ENCODE measurements around the gene NOS1AP.

NOS1AP gene

DNA sequence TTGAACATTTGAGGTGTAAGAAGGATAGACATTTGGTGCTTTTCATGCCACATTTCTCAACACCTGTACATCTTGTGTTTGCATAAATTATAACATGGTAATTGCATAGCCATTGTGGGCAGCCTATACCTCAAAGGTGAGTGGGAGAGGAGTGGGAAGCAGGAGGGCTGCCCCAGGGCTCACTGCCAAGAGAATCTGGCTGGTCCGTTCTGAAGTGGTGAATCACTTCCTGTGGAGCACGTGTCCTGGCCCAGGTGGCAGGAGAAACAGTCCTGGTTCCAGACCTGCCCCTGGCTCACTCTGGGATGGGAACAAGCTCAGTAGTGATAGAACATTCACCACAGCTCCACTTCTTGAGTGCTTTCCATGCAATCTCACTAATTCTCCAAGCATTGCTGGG is 34.2 kb upstream of the NOS1AP start:
- Histone ChIP-seq H2AFZ (ENCODE audit: low read depth, low read length) (no peak overlapping the region), H3K4ac (ENCODE audit: low read depth in 1 of 2, low read length in 2 of 2) (no peak overlapping the region), H3K4me3 (ENCODE audit: insufficient read depth in 1 of 2, low read depth in 1 of 2, low read length in 2 of 2) (no peak overlapping the region), H3K14ac (ENCODE audit: low read length in 2 of 2) (no peak overlapping the region), H2BK120ac (ENCODE audit: low read depth, low read length) (no peak overlapping the region), H3K4me2 (ENCODE audit: low read length, poor library complexity, severe bottlenecking) (no peak overlapping the region), H3K79me1 (replicated peaks; ENCODE audit: low read length, poor library complexity, severe bottlenecking) (no peaks in the 10 kb centered on the region), H3K27me3 (ENCODE audit: control insufficient read depth in 1 of 2, insufficient read depth in 1 of 2, low read length in 2 of 2) (no peaks in the 10 kb centered on the region), H2BK15ac (ENCODE audit: low read depth, poor library complexity, severe bottlenecking) (no peak overlapping the region), H2BK5ac (ENCODE audit: low read depth, low read length, poor library complexity, severe bottlenecking) (no peak overlapping the region), H4K8ac (ENCODE audit: low read length) (no peak overlapping the region), H3K4me1 (ENCODE audit: control insufficient read depth, insufficient read depth, low read depth, low read length) (peaks cover 5% of the 10 kb centered on the region), H3K9me3 (ENCODE audit: control insufficient read depth, low read length) (no peaks in the 10 kb centered on the region), H2AK5ac (ENCODE audit: low read length, severe bottlenecking) (no peak overlapping the region), H3K36me3 (ENCODE audit: control insufficient read depth in 1 of 2, insufficient read depth in 2 of 2, low read depth in 1 of 2, low read length in 2 of 2) (no peaks in the 10 kb centered on the region), H4K91ac (ENCODE audit: low read length) (no peak overlapping the region), H3K18ac (ENCODE audit: low read depth in 1 of 2, low read length in 2 of 2) (no peak overlapping the region), H3K23ac (ENCODE audit: low read length in 2 of 2) (no peak overlapping the region), H2BK12ac (ENCODE audit: low read length in 2 of 2) (no peak overlapping the region), H3K9ac (ENCODE audit: low read length) (no peak overlapping the region), H3K27ac (ENCODE audit: low read length, poor library complexity, severe bottlenecking) (no peak overlapping the region)
- no peak for DNase-seq
- 7% methylated on average over 2 of the region's 2 CpGs for WGBS

DNA sequence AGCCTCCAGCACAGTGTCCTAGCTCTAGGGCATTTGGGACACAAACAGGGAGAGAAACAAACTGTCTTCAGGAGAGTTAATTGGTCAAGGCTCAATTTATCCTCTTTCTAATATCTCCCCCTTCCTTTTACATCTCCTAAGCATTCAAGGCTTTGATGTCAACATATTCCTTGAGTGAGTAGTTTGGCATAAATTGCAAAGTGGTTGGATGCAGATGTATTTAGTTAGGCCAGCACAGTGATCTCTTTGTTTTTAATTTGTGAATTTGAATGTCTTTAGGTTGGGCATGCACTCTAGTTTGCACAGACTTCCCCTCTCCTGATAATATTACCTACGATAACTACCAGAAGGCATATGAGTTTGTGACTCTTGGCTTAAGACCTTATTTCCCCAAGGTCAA is 33.3 kb upstream of the NOS1AP start:
- Histone ChIP-seq H2BK15ac (ENCODE audit: low read depth, poor library complexity, severe bottlenecking) (no peak overlapping the region), H3K79me1 (replicated peaks; ENCODE audit: low read length, poor library complexity, severe bottlenecking) (no peaks in the 10 kb centered on the region), H4K8ac (ENCODE audit: low read length) (no peak overlapping the region), H3K18ac (ENCODE audit: low read depth in 1 of 2, low read length in 2 of 2) (no peak overlapping the region), H2BK5ac (ENCODE audit: low read depth, low read length, poor library complexity, severe bottlenecking) (no peak overlapping the region), H3K9me3 (ENCODE audit: control insufficient read depth, low read length) (no peaks in the 10 kb centered on the region), H4K91ac (ENCODE audit: low read length) (no peak overlapping the region), H3K9ac (ENCODE audit: low read length) (no peak overlapping the region), H2AK5ac (ENCODE audit: low read length, severe bottlenecking) (no peak overlapping the region), H2BK12ac (ENCODE audit: low read length in 2 of 2) (no peak overlapping the region), H3K27ac (ENCODE audit: low read length, poor library complexity, severe bottlenecking) (no peak overlapping the region), H3K27me3 (ENCODE audit: control insufficient read depth in 1 of 2, insufficient read depth in 1 of 2, low read length in 2 of 2) (no peaks in the 10 kb centered on the region), H3K14ac (ENCODE audit: low read length in 2 of 2) (no peak overlapping the region), H3K4me2 (ENCODE audit: low read length, poor library complexity, severe bottlenecking) (no peak overlapping the region), H2AFZ (ENCODE audit: low read depth, low read length) (no peak overlapping the region), H3K4ac (ENCODE audit: low read depth in 1 of 2, low read length in 2 of 2) (no peak overlapping the region), H3K36me3 (ENCODE audit: control insufficient read depth in 1 of 2, insufficient read depth in 2 of 2, low read depth in 1 of 2, low read length in 2 of 2) (no peaks in the 10 kb centered on the region), H3K23ac (ENCODE audit: low read length in 2 of 2) (no peak overlapping the region), H3K4me1 (ENCODE audit: control insufficient read depth, insufficient read depth, low read depth, low read length) (peaks cover 5% of the 10 kb centered on the region), H2BK120ac (ENCODE audit: low read depth, low read length) (no peak overlapping the region), H3K4me3 (ENCODE audit: insufficient read depth in 1 of 2, low read depth in 1 of 2, low read length in 2 of 2) (no peak overlapping the region)
- 96% methylated on average over 1 of the region's 1 CpG for WGBS
- no peak for DNase-seq

DNA sequence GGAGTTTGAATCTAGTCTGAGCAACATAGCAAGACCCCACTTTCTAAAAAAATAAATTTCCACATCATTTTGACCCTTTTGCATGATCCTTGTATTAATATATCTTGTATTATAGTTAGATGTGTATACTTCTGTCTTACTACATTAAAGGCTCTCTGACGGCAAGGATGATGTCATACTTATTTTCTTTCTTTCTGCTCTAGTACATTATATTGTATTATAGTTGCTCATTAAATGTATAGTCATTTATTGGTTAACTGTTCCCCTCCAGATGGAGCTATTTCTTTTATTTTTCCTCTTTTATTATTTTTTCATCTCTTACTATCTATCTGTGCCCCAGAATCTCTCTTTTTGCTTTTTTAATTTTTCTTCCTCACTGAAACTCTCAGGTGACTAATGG is 30.9 kb upstream of the NOS1AP start:
- Histone ChIP-seq H3K27me3 (ENCODE audit: control insufficient read depth in 1 of 2, insufficient read depth in 1 of 2, low read length in 2 of 2) (no peaks in the 10 kb centered on the region), H2BK120ac (ENCODE audit: low read depth, low read length) (no peak overlapping the region), H3K18ac (ENCODE audit: low read depth in 1 of 2, low read length in 2 of 2) (no peak overlapping the region), H2BK5ac (ENCODE audit: low read depth, low read length, poor library complexity, severe bottlenecking) (no peak overlapping the region), H4K91ac (ENCODE audit: low read length) (no peak overlapping the region), H3K23ac (ENCODE audit: low read length in 2 of 2) (no peak overlapping the region), H2BK15ac (ENCODE audit: low read depth, poor library complexity, severe bottlenecking) (no peak overlapping the region), H3K36me3 (ENCODE audit: control insufficient read depth in 1 of 2, insufficient read depth in 2 of 2, low read depth in 1 of 2, low read length in 2 of 2) (no peaks in the 10 kb centered on the region), H3K14ac (ENCODE audit: low read length in 2 of 2) (no peak overlapping the region), H2AFZ (ENCODE audit: low read depth, low read length) (no peak overlapping the region), H3K4me3 (ENCODE audit: insufficient read depth in 1 of 2, low read depth in 1 of 2, low read length in 2 of 2) (no peak overlapping the region), H3K79me1 (replicated peaks; ENCODE audit: low read length, poor library complexity, severe bottlenecking) (no peaks in the 10 kb centered on the region), H3K4ac (ENCODE audit: low read depth in 1 of 2, low read length in 2 of 2) (no peak overlapping the region), H3K9ac (ENCODE audit: low read length) (no peak overlapping the region), H3K9me3 (ENCODE audit: control insufficient read depth, low read length) (no peaks in the 10 kb centered on the region), H4K8ac (ENCODE audit: low read length) (no peak overlapping the region), H2BK12ac (ENCODE audit: low read length in 2 of 2) (no peak overlapping the region), H2AK5ac (ENCODE audit: low read length, severe bottlenecking) (no peak overlapping the region), H3K27ac (ENCODE audit: low read length, poor library complexity, severe bottlenecking) (no peak overlapping the region), H3K4me2 (ENCODE audit: low read length, poor library complexity, severe bottlenecking) (no peak overlapping the region), H3K4me1 (ENCODE audit: control insufficient read depth, insufficient read depth, low read depth, low read length) (peaks cover 3% of the 10 kb centered on the region)
- no peak for DNase-seq
- no CpG with 5 or more reads among the region's 1 CpG for WGBS

DNA sequence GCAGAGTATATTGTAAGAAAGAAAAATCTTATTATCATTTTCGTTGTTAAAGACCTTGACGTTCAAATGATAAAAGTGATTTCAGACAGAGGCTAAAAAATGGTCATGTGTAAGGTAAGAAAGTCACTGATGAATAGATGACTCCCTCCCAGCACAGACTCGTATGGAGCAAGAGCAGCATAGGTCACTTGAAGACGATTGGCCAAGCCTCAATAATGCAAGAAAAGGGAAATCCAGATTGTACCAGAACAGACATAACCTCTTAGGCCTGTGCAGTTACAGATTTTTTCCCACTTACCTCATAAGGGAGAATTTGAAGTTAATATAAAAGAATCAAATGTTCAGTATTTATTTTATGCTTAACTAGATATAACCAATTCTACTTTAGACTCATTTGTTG is 29.5 kb upstream of the NOS1AP start:
- no peak overlapping the region for H2AK5ac ChIP-seq (ENCODE audit: low read length, severe bottlenecking)
- H2AFZ ChIP-seq (ENCODE audit: low read depth, low read length): no peak overlapping the region
- peaks cover 3% of the 10 kb centered on the region for H3K4me1 ChIP-seq (ENCODE audit: control insufficient read depth, insufficient read depth, low read depth, low read length)

More for the DNA sequence above, 29.5 kb upstream of the NOS1AP start:
- Histone ChIP-seq H3K23ac (ENCODE audit: low read length in 2 of 2) (no peak overlapping the region), H3K14ac (ENCODE audit: low read length in 2 of 2) (no peak overlapping the region), H3K36me3 (ENCODE audit: control insufficient read depth in 1 of 2, insufficient read depth in 2 of 2, low read depth in 1 of 2, low read length in 2 of 2) (no peaks in the 10 kb centered on the region), H3K4me2 (ENCODE audit: low read length, poor library complexity, severe bottlenecking) (no peak overlapping the region), H3K4ac (ENCODE audit: low read depth in 1 of 2, low read length in 2 of 2) (no peak overlapping the region), H2BK15ac (ENCODE audit: low read depth, poor library complexity, severe bottlenecking) (no peak overlapping the region), H4K8ac (ENCODE audit: low read length) (no peak overlapping the region), H3K9ac (ENCODE audit: low read length) (no peak overlapping the region), H3K4me3 (ENCODE audit: insufficient read depth in 1 of 2, low read depth in 1 of 2, low read length in 2 of 2) (no peak overlapping the region), H3K18ac (ENCODE audit: low read depth in 1 of 2, low read length in 2 of 2) (no peak overlapping the region), H2BK5ac (ENCODE audit: low read depth, low read length, poor library complexity, severe bottlenecking) (no peak overlapping the region), H3K79me1 (replicated peaks; ENCODE audit: low read length, poor library complexity, severe bottlenecking) (no peaks in the 10 kb centered on the region), H3K9me3 (ENCODE audit: control insufficient read depth, low read length) (no peaks in the 10 kb centered on the region), H4K91ac (ENCODE audit: low read length) (no peak overlapping the region), H2BK120ac (ENCODE audit: low read depth, low read length) (no peak overlapping the region), H2BK12ac (ENCODE audit: low read length in 2 of 2) (no peak overlapping the region), H3K27ac (ENCODE audit: low read length, poor library complexity, severe bottlenecking) (no peak overlapping the region), H3K27me3 (ENCODE audit: control insufficient read depth in 1 of 2, insufficient read depth in 1 of 2, low read length in 2 of 2) (no peaks in the 10 kb centered on the region)
- DNase-seq: no peak
- WGBS: 80% methylated on average over 4 of the region's 4 CpGs
